GM19468 (cell line): ENCODE data around the gene TLE4.

Experiments
- ATAC-seq: cut with Tn5 transposase; IDR thresholded peaks from one replicate; pipeline ENCODE4 v1.9.1; 2021; ENCODE audit warnings: mild to moderate bottlenecking, moderate library complexity, moderate number of reproducible peaks; ENCODE audit not compliant: unreplicated experiment; ENCODE audit errors: extremely low read depth

The TLE4 gene

DNA sequence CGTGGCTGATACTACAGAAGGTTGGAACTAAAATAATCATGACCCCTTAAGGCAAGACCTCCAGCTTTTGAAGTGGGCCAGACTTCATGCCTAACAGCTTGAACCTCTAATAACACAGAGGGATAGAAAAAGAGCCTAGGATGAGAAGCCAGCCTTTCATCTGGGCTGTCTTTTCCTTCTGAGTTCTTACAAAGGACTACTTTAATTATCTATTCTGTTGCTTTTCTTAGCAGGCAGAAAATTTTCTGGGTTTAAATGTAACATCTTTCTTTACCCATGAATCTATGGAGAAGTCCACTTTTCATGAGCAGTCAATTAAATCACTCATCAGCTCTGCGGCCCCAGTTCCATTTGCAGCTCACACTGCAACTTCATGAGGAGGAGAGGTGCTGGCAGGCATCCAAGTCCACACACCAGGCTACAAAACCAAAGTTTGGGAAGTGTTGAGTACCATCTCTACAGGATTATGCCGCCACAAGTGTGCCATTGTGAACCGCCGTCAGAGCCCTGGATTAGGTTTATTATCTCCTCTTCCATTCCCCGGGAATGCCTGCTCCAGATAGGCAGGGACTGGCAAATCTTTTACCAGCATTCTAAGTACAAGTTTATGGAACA lies 192.0 kb downstream of the TLE4 start:
- ATAC-seq, result no peak

DNA sequence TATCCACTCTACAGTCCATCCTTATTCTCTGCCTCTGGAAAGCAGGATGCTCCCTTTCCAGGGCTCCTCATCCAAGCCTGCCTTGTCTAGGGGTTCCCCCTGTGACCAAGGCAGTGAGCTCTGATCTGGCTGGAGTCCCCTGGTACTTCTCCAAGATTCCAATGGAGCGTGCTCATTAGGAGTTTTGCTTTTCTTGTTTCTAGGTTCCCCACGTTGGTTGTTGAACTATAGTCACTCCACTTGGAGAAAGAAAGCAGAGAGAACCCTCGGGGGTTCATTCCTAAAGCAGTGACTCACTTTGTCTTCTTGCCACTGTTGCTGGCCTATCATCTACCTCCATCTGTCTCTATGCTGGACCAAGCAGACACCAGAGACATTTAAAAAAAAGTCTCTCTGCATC lies 192.6 kb downstream of the TLE4 start:
- ATAC-seq, result no peak

DNA sequence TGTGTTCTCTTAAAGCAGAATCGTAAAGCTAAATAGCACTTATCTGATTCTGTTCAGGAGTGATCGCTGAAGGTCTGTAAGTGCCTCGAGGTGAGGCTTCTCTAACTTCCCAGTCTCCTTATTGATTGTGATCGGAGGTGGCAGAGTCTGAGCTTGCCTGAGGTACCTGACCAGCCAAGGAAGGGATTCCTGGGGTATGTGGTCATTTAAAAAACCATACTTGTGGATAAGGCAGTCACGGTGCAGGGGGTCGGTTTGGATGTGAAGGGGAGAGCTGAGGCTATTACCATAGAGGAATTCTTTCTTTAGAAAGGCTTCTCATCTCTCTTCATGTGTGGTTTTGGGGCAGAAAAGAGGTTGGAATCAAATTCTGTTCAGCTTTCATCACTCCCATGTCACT lies 193.7 kb downstream of the TLE4 start:
- ATAC-seq, result no peak

DNA sequence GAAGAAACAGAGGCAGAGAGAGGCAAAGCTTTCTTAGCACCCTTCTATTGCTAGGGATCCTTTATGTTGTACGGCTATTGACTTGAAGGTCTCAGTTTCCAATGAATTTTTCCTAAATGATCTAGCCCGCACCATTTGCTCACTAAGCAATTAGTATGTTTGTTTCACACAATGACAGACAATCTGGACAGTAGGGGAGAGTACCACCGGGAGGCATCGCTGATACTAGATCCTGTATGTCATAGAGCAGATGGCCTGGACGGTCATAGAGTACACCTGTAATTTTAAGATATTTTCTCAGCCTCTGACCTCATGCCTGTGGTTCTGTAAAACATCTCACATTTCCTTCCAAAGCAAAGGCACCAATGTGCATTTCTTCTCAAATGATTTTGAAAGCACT lies 194.3 kb downstream of the TLE4 start:
- no peak for ATAC-seq

- no peak for ATAC-seq
Measured at GRCh38 chr9:79768194-79768593, 196.4 kb downstream of the TLE4 start.

DNA sequence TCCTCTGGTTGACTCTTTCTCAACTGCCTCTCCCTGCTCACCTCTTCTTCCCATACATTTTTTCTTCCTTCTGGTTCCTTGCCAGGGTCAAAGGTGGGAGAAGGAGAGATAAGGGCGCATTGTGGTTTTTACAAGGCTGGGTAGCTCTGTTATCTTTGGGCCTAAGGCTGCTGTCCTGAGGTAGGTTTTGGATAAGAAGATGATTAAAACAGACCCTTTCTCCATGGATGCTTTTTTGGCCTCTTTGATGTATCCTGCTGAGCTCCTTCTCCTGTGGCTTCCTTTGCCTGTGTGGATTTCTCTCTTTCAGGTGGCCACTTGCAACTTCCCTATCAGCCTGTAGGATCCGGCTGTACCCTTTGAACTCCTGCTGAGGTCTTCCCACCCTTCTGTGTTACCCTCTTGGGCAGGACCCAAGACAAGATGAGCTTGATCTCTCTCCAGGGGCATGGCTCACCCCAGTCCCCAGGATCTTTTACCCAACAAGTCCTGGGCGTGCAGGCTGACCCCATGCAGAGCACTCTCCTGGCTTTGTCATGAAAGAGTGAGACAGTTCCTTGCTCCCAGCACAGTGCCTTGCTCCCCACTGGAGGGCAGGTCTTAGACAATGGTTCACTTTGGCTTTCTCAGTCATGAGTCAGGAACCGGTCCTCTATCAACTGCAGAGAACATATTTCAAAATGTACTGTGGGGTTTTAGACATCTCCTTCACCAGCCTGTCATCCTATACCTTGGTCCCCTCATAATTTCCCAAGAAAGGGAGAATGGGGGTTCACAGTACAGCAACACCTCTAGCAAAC lies 197.9 kb downstream of the TLE4 start:
- ATAC-seq, result no peak

DNA sequence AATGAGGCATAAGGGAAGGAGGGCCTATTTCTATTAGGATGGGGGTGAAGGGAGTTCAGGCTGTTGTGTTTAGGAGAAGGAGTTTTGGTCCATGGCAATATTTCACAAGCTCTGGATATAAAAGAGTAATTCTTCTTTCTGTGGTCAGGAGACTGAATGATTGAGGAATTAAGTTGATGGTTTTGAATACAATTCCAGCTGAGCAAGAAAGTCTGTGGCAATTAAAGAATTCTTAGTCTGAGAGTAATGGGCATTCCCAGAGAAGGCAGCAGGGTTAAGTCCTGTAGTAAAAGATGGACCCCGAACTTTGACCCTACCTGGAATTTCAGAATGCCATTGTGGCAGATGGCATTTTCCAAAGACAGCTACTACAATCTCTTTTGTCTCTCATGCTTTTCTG lies 202.6 kb downstream of the TLE4 start:
- no peak for ATAC-seq
